Fibroblast of lung (primary cell): ENCODE results near the gene TMPO.

Source experiments
- CTCF ChIP-seq, 2 donors: IDR thresholded peaks in 1 of 2; conservative IDR thresholded peaks in 1 of 2; 1 replicate in 1 of 2; 2 replicates in 1 of 2; pipeline ENCODE4 v1.5.1; 2011 to 2012; ENCODE audit warnings: low read length in 2 of 2, control low read depth in 1 of 2, inconsistent platforms in 1 of 2, low read depth in 1 of 2, mild to moderate bottlenecking in 1 of 2
- EZH2 ChIP-seq: IDR thresholded peaks from 2 replicates; pipeline ENCODE4 v1.5.1; 2012; ENCODE audit warnings: low read length, control low read depth, mild to moderate bottlenecking; ENCODE audit errors: missing control alignments

GRCh38 chr12:98515287-98516110 is at the start of gene TMPO:
- TF ChIP-seq CTCF (conservative IDR thresholded peaks at IDR 0.05 in 1 of 2, IDR thresholded peaks at IDR 0.05 in 1 of 2; ENCODE audit: low read depth in 1 of 2, low read length in 2 of 2) (no peak), EZH2 (no peak)
